HEK293T (cell line): ENCODE results near the gene BRAF.

Source experiments
- ARNT ChIP-seq: fragments of 450-650 bp; IDR thresholded peaks from 2 replicates; pipeline ENCODE4 v1.6.1; 2017; ENCODE audit warnings: mild to moderate bottlenecking
- BHLHE40 ChIP-seq: fragments of 450-650 bp; IDR thresholded peaks from 2 replicates; pipeline ENCODE4 v1.6.1; 2016; ENCODE audit warnings: mild to moderate bottlenecking, moderate library complexity, borderline replicate concordance
- ELF4 ChIP-seq: fragments of 450-650 bp; IDR thresholded peaks from 2 replicates; pipeline ENCODE4 v1.6.1; 2017; ENCODE audit warnings: antibody characterized with exemption
- FOXA1 ChIP-seq: fragments of 450-650 bp; IDR thresholded peaks from 2 replicates; pipeline ENCODE4 v1.6.1; 2016; ENCODE audit warnings: mild to moderate bottlenecking
- FOXM1 ChIP-seq: fragments of 450-650 bp; IDR thresholded peaks from 2 replicates; pipeline ENCODE4 v1.6.1; 2017; ENCODE audit warnings: mild to moderate bottlenecking, borderline replicate concordance
- HDGF ChIP-seq: fragments of 450-650 bp; IDR thresholded peaks from 2 replicates; pipeline ENCODE4 v1.6.1; 2017; ENCODE audit warnings: antibody characterized with exemption, borderline replicate concordance
- LEF1 ChIP-seq: fragments of 450-650 bp; IDR thresholded peaks from 2 replicates; pipeline ENCODE4 v1.6.1; 2017; ENCODE audit warnings: mild to moderate bottlenecking, borderline replicate concordance
- SP1 ChIP-seq: fragments of 450-650 bp; IDR thresholded peaks from 2 replicates; pipeline ENCODE4 v1.6.1; 2017
- SUZ12 ChIP-seq: fragments of 450-650 bp; IDR thresholded peaks from 2 replicates; pipeline ENCODE4 v1.6.1; 2016; ENCODE audit warnings: mild to moderate bottlenecking
- ZNF384 ChIP-seq: fragments of 450-650 bp; IDR thresholded peaks from 2 replicates; pipeline ENCODE4 v1.6.1; 2016
- TF ChIP-seq, protein P1 (sequence below): fragments of 450-650 bp; IDR thresholded peaks from 2 replicates; pipeline ENCODE4 v1.6.1; 2016

GRCh38 chr7:140857048-140857447, 67.7 kb downstream of the BRAF start:
- TF ChIP-seq LEF1 (no peak), SUZ12 (no peak), SP1 (no peak), BHLHE40 (no peak), FOXM1 (no peak), HDGF (no peak), ELF4 (no peak), ZNF384 (no peak), FOXA1 (no peak), ARNT (no peak)
- TF ChIP-seq, protein P1, sequence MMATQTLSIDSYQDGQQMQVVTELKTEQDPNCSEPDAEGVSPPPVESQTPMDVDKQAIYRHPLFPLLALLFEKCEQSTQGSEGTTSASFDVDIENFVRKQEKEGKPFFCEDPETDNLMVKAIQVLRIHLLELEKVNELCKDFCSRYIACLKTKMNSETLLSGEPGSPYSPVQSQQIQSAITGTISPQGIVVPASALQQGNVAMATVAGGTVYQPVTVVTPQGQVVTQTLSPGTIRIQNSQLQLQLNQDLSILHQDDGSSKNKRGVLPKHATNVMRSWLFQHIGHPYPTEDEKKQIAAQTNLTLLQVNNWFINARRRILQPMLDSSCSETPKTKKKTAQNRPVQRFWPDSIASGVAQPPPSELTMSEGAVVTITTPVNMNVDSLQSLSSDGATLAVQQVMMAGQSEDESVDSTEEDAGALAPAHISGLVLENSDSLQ: no peak
